KG1 (cell line): Measurements from ENCODE around the gene HHIPL1.

Experiments
- DNase-seq: peaks from one replicate; lab custom pipeline; 2025; lab: John Stamatoyannopoulos, UW

The HHIPL1 gene

GRCh38 chr14:99689266-99690236, 44.6 kb downstream of the HHIPL1 start:
- DNase-seq, result no peak

- no peak for DNase-seq
Measured at GRCh38 chr14:99690636-99691035, 45.7 kb downstream of the HHIPL1 start.

GRCh38 chr14:99691111-99691885, 46.4 kb downstream of the HHIPL1 start:
- DNase-seq, result no peak

GRCh38 chr14:99693918-99694317, 49.0 kb downstream of the HHIPL1 start:
- no peak for DNase-seq

- DNase-seq, result no peak
Measured at GRCh38 chr14:99696929-99697328, 52.0 kb downstream of the HHIPL1 start.

GRCh38 chr14:99698236-99698635, 53.3 kb downstream of the HHIPL1 start:
- DNase-seq, result no peak

GRCh38 chr14:99698642-99699041, 53.7 kb downstream of the HHIPL1 start:
- no peak for DNase-seq

- no peak for DNase-seq
Measured at GRCh38 chr14:99699085-99699760, 54.3 kb downstream of the HHIPL1 start.

- no peak for DNase-seq
Measured at GRCh38 chr14:99699861-99700260, 54.9 kb downstream of the HHIPL1 start.

GRCh38 chr14:99700379-99700778, 55.5 kb downstream of the HHIPL1 start:
- no peak for DNase-seq

GRCh38 chr14:99701260-99701659, 56.3 kb downstream of the HHIPL1 start:
- DNase-seq, result no peak

- DNase-seq, result no peak
Measured at GRCh38 chr14:99702115-99702514, 57.2 kb downstream of the HHIPL1 start.

GRCh38 chr14:99703381-99703780, 58.5 kb downstream of the HHIPL1 start:
- no peak for DNase-seq

- no peak for DNase-seq
Measured at GRCh38 chr14:99704037-99704436, 59.1 kb downstream of the HHIPL1 start.

GRCh38 chr14:99706107-99706900, 61.4 kb downstream of the HHIPL1 start:
- no peak for DNase-seq

GRCh38 chr14:99707420-99707819, 62.5 kb downstream of the HHIPL1 start:
- DNase-seq, result no peak

- no peak for DNase-seq
Measured at GRCh38 chr14:99707921-99708320, 63.0 kb downstream of the HHIPL1 start.

- no peak for DNase-seq
Measured at GRCh38 chr14:99708449-99708848, 63.5 kb downstream of the HHIPL1 start.

GRCh38 chr14:99713972-99714371, 69.0 kb downstream of the HHIPL1 start:
- DNase-seq, result no peak

- DNase-seq, result no peak
Measured at GRCh38 chr14:99715266-99716000, 70.5 kb downstream of the HHIPL1 start.
